Measurements from ENCODE around the gene L3HYPDH.

The L3HYPDH gene

GRCh38 chr14:59492384-59492783, 8.2 kb upstream of the L3HYPDH start:
- Histone ChIP-seq H3K36me3 (replicated peaks) (peaks cover 38% of the 10 kb centered on the region), H3K27me3 (ENCODE audit: low read depth) (no peaks in the 10 kb centered on the region), H3K4me3 (no peak overlapping the region), H3K9me3 (no peaks in the 10 kb centered on the region), H3K4me1 (no peaks in the 10 kb centered on the region)
- DNase-seq (ENCODE audit: low spot score in 2 of 2), result no peak
- in situ Hi-C loops (cut with MboI; ENCODE audit: low sequenced_read_pairs), result no loop called here

GRCh38 chr14:59490756-59491155, 6.5 kb upstream of the L3HYPDH start:
- in situ Hi-C loops (cut with MboI; ENCODE audit: low sequenced_read_pairs), result no loop called here
- Histone ChIP-seq H3K4me3 (no peak overlapping the region), H3K4me1 (peaks cover 5% of the 10 kb centered on the region), H3K36me3 (replicated peaks) (peaks cover 34% of the 10 kb centered on the region), H3K9me3 (no peaks in the 10 kb centered on the region), H3K27me3 (ENCODE audit: low read depth) (no peaks in the 10 kb centered on the region)
- DNase-seq (ENCODE audit: low spot score in 2 of 2), result no peak

- Histone ChIP-seq H3K27me3 (ENCODE audit: low read depth) (no peaks in the 10 kb centered on the region), H3K4me1 (peaks cover 17% of the 10 kb centered on the region), H3K36me3 (replicated peaks) (peaks cover 27% of the 10 kb centered on the region), H3K4me3 (peak overlapping the region; percentile 82), H3K9me3 (no peaks in the 10 kb centered on the region)
- peak in 1 of 2 experiments; percentile 14 for DNase-seq (ENCODE audit: low spot score in 2 of 2)
- in situ Hi-C loops (cut with MboI; ENCODE audit: low sequenced_read_pairs), result no loop called here
Observed at GRCh38 chr14:59484639-59485175, 499 bp upstream of the L3HYPDH start.

- Histone ChIP-seq H3K9me3 (no peaks in the 10 kb centered on the region), H3K36me3 (replicated peaks) (peaks cover 29% of the 10 kb centered on the region), H3K4me3 (peak overlapping the region; percentile 82), H3K4me1 (peaks cover 17% of the 10 kb centered on the region), H3K27me3 (ENCODE audit: low read depth) (no peaks in the 10 kb centered on the region)
- in situ Hi-C loops (cut with MboI; ENCODE audit: low sequenced_read_pairs), result no loop called here
- DNase-seq (ENCODE audit: low spot score in 2 of 2), result peak; percentile 30 to 34
Observed at GRCh38 chr14:59483363-59483762, 845 bp downstream of the L3HYPDH start.

- H3K9me3 ChIP-seq, result no peaks in the 10 kb centered on the region
- in situ Hi-C loops (cut with MboI; ENCODE audit: low sequenced_read_pairs), result no loop called here
- peaks cover 27% of the 10 kb centered on the region for H3K36me3 ChIP-seq (replicated peaks)
- peak overlapping the region; percentile 82 for H3K4me3 ChIP-seq
- H3K4me1 ChIP-seq, result peaks cover 17% of the 10 kb centered on the region
- DNase-seq (ENCODE audit: low spot score in 2 of 2), result peak; percentile 6 to 22
- H3K27me3 ChIP-seq (ENCODE audit: low read depth), result no peaks in the 10 kb centered on the region
Observed at GRCh38 chr14:59482541-59483331, 1.5 kb downstream of the L3HYPDH start.

GRCh38 chr14:59481871-59482540, 2.2 kb downstream of the L3HYPDH start:
- in situ Hi-C loops (cut with MboI; ENCODE audit: low sequenced_read_pairs), result no loop called here
- Histone ChIP-seq H3K36me3 (replicated peaks) (peaks cover 32% of the 10 kb centered on the region), H3K9me3 (no peaks in the 10 kb centered on the region), H3K27me3 (ENCODE audit: low read depth) (no peaks in the 10 kb centered on the region), H3K4me1 (peaks cover 17% of the 10 kb centered on the region), H3K4me3 (peak overlapping the region; percentile 82)
- DNase-seq (ENCODE audit: low spot score in 2 of 2), result no peak

- no peak overlapping the region; the same call in 1 of the 2 replicates for H3K4me3 ChIP-seq
- H3K36me3 ChIP-seq (replicated peaks), result peaks cover 38% of the 10 kb centered on the region
- in situ Hi-C loops (cut with MboI; ENCODE audit: low sequenced_read_pairs), result no loop called here
Observed at GRCh38 chr14:59481407-59481806, 2.8 kb downstream of the L3HYPDH start.

GRCh38 chr14:59480166-59480565, 4.0 kb downstream of the L3HYPDH start:
- H3K27me3 ChIP-seq (ENCODE audit: low read depth), result no peaks in the 10 kb centered on the region
- peaks cover 50% of the 10 kb centered on the region for H3K36me3 ChIP-seq (replicated peaks)
- H3K4me3 ChIP-seq, result no peak overlapping the region
- peaks cover 9% of the 10 kb centered on the region; the same call in 1 of the 2 replicates for H3K4me1 ChIP-seq
- DNase-seq (ENCODE audit: low spot score in 2 of 2), result no peak
- H3K9me3 ChIP-seq, result no peaks in the 10 kb centered on the region
- in situ Hi-C loops (cut with MboI; ENCODE audit: low sequenced_read_pairs), result no loop called here

More at GRCh38 chr14:59481407-59481806, 2.8 kb downstream of the L3HYPDH start:
- DNase-seq (ENCODE audit: low spot score in 2 of 2), result no peak
- H3K27me3 ChIP-seq (ENCODE audit: low read depth), result no peaks in the 10 kb centered on the region
- H3K4me1 ChIP-seq, result peaks cover 17% of the 10 kb centered on the region
- H3K9me3 ChIP-seq, result no peaks in the 10 kb centered on the region

- peaks cover 7% of the 10 kb centered on the region; the same call in 1 of the 2 replicates for H3K4me1 ChIP-seq
- H3K27me3 ChIP-seq (ENCODE audit: low read depth), result no peaks in the 10 kb centered on the region
- H3K36me3 ChIP-seq (replicated peaks), result peaks cover 63% of the 10 kb centered on the region
- H3K4me3 ChIP-seq, result no peak overlapping the region
- in situ Hi-C loops (cut with MboI; ENCODE audit: low sequenced_read_pairs), result no loop called here
- H3K9me3 ChIP-seq, result no peaks in the 10 kb centered on the region
- DNase-seq (ENCODE audit: low spot score in 2 of 2), result no peak
Observed at GRCh38 chr14:59478540-59478939, 5.7 kb downstream of the L3HYPDH start.

GRCh38 chr14:59475709-59476108, 8.5 kb downstream of the L3HYPDH start:
- peaks cover 87% of the 10 kb centered on the region for H3K36me3 ChIP-seq (replicated peaks)
- H3K27me3 ChIP-seq (ENCODE audit: low read depth), result no peaks in the 10 kb centered on the region
- DNase-seq (ENCODE audit: low spot score in 2 of 2), result no peak
- in situ Hi-C loops (cut with MboI; ENCODE audit: low sequenced_read_pairs), result no loop called here
- no peaks in the 10 kb centered on the region for H3K9me3 ChIP-seq
- no peaks in the 10 kb centered on the region for H3K4me1 ChIP-seq
- no peak overlapping the region for H3K4me3 ChIP-seq

GRCh38 chr14:59474172-59474571, 10.0 kb downstream of the L3HYPDH start:
- Histone ChIP-seq H3K4me3 (no peak overlapping the region), H3K9me3 (no peaks in the 10 kb centered on the region), H3K27me3 (ENCODE audit: low read depth) (no peaks in the 10 kb centered on the region), H3K4me1 (no peaks in the 10 kb centered on the region), H3K36me3 (replicated peaks) (peaks cover 80% of the 10 kb centered on the region)
- DNase-seq (ENCODE audit: low spot score in 2 of 2), result no peak
- in situ Hi-C loops (cut with MboI; ENCODE audit: low sequenced_read_pairs), result no loop called here

- Histone ChIP-seq H3K4me1 (no peaks in the 10 kb centered on the region), H3K4me3 (no peak within 1 kb of the TSS), H3K36me3 (replicated peaks) (peaks cover 32% of the 10 kb centered on the region), H3K27me3 (ENCODE audit: low read depth) (no peaks in the 10 kb centered on the region), H3K9me3 (no peaks in the 10 kb centered on the region)
- no peak for DNase-seq (ENCODE audit: low spot score in 2 of 2)
- in situ Hi-C loops (cut with MboI; ENCODE audit: low sequenced_read_pairs), result no loop called here
Observed at GRCh38 chr14:59465316-59466135, 18.7 kb downstream of the L3HYPDH start, which contains the start of gene GPR135. Gene GPR135, minus strand, starts transcription at chr14:59465380. Its CDS starts 154 bp downstream, at chr14:59465226.

GRCh38 chr14:59464486-59465315, 19.5 kb downstream of the L3HYPDH start:
- no peaks in the 10 kb centered on the region for H3K27me3 ChIP-seq (ENCODE audit: low read depth)
- H3K36me3 ChIP-seq (replicated peaks), result peaks cover 38% of the 10 kb centered on the region
- DNase-seq (ENCODE audit: low spot score in 2 of 2), result no peak
- in situ Hi-C loops (cut with MboI; ENCODE audit: low sequenced_read_pairs), result no loop called here
- H3K4me1 ChIP-seq, result no peaks in the 10 kb centered on the region
- no peak overlapping the region for H3K4me3 ChIP-seq
- H3K9me3 ChIP-seq, result no peaks in the 10 kb centered on the region

All from HAP-1 (cell line).